OCI-LY7 (cell line): ENCODE results near the gene MYO18A. TPM values are rescaled to one million over a fixed set of nuclear protein-coding genes. Genes with fewer than 3 reads are reported as not detected.

Experiments
- BruUV-seq: library from RNA; stranded (reverse); fragments of 400-500 nt; replicated peaks from 2 replicates; lab custom pipeline; 2021; lab: Mats Ljungman, UMichigan
- CTCF ChIA-PET: fragments of 300-600 bp; sonication (Branson Sonifier 250); formaldehyde crosslinking; loops from one replicate; lab custom pipeline; 2022; ENCODE audit warnings: antibody characterized with exemption; ENCODE audit not compliant: unreplicated experiment; lab: Charles Lee
- POLR2A ChIA-PET: fragments of 300-600 bp; sonication (Branson Sonifier 250); formaldehyde crosslinking; loops from one replicate; lab custom pipeline; 2022; ENCODE audit warnings: antibody characterized with exemption; lab: Charles Lee
- DNase-seq: peaks from one replicate; pipeline ENCODE4 v3.0.0-alpha.2; 2015; ENCODE audit warnings: low spot score
- H2AFZ ChIP-seq: fragments of 200-600 bp; sonication (generic), shearing (Covaris generic); 2 replicates; pipeline ENCODE4 v1.6.1; 2014; ENCODE audit warnings: mild to moderate bottlenecking, antibody characterized with exemption, low read length, moderate library complexity
- H3K27ac ChIP-seq: fragments of 200-600 bp; sonication (generic); 2 replicates; pipeline ENCODE4 v1.5.1; 2014; ENCODE audit warnings: mixed run types, low read depth, mild to moderate bottlenecking, moderate library complexity, low read length, inconsistent platforms; ENCODE audit not compliant: poor library complexity, severe bottlenecking
- H3K36me3 ChIP-seq: fragments of 200-600 bp; sonication (generic); 2 replicates; pipeline ENCODE4 v1.6.1; 2014; ENCODE audit warnings: mild to moderate bottlenecking, antibody characterized with exemption, low read length, moderate library complexity, mixed read lengths; ENCODE audit not compliant: insufficient read depth
- H3K4me1 ChIP-seq: fragments of 200-600 bp; sonication (generic); 2 replicates; pipeline ENCODE4 v1.5.1; 2014; ENCODE audit warnings: mild to moderate bottlenecking, low read length; ENCODE audit not compliant: insufficient read depth, poor library complexity, severe bottlenecking
- H3K4me2 ChIP-seq: fragments of 200-600 bp; sonication (generic); 2 replicates; pipeline ENCODE4 v1.6.1; 2014; ENCODE audit warnings: mild to moderate bottlenecking, low read length
- H3K4me3 ChIP-seq: fragments of 200-600 bp; sonication (generic); 2 replicates; pipeline ENCODE4 v1.5.1; 2014; ENCODE audit warnings: mild to moderate bottlenecking, low read depth, low read length; ENCODE audit not compliant: poor library complexity, severe bottlenecking
- H3K79me2 ChIP-seq: fragments of 200-600 bp; sonication (generic); 2 replicates; pipeline ENCODE4 v1.6.1; 2016; ENCODE audit warnings: low read depth, mild to moderate bottlenecking, low read length, moderate library complexity, mixed read lengths; ENCODE audit not compliant: insufficient read depth
- H3K9me2 ChIP-seq: fragments of 200-600 bp; sonication (generic); 2 replicates; pipeline ENCODE4 v1.6.1; 2016; ENCODE audit warnings: mild to moderate bottlenecking, low read length, mixed read lengths; ENCODE audit not compliant: insufficient read depth
- H3K9me3 ChIP-seq: fragments of 200-600 bp; sonication (generic); 2 replicates; pipeline ENCODE4 v1.6.1; 2014; ENCODE audit warnings: mild to moderate bottlenecking, mixed run types, low read length, mixed read lengths
- H4K20me1 ChIP-seq: fragments of 200-600 bp; sonication (generic); 2 replicates; pipeline ENCODE4 v1.6.1; 2014; ENCODE audit warnings: mild to moderate bottlenecking, antibody characterized with exemption, low read length, moderate library complexity, mixed read lengths; ENCODE audit not compliant: insufficient read depth
- CTCF ChIP-seq: fragments of 200-600 bp; sonication (generic); conservative IDR thresholded peaks from 2 replicates; pipeline ENCODE4 v1.5.1; 2014; ENCODE audit warnings: mild to moderate bottlenecking, antibody characterized with exemption, low read length, moderate library complexity, mixed read lengths
- EZH2phosphoT487 ChIP-seq: fragments of 200-600 bp; sonication (generic); IDR thresholded peaks from 2 replicates; pipeline ENCODE4 v1.6.1; 2018; ENCODE audit warnings: low read depth, borderline replicate concordance, mild to moderate bottlenecking, mixed run types, antibody characterized with exemption, low read length, moderate library complexity, mixed read lengths
- intact Hi-C: fragments of 100-400 bp; cut with micrococcal nuclease; formaldehyde crosslinking; loops from one replicate; pipeline ENCODE4 v1.10.0; 2022; ENCODE audit not compliant: unreplicated experiment
- total RNA-seq, 2 experiments: library from RNA; depleted of rRNA in 1 of 2; stranded (reverse); fragments of >200 nt in 1 of 2; shearing (Covaris generic) in 1 of 2; gene quantifications; 2 replicates each; pipeline ENCODE4 v1.2.3, GENCODE V29; 2014 to 2022

Gene MYO18A
- total RNA-seq, 2 experiments from 2014 or later: 124 to 128 TPM

- Histone ChIP-seq H3K9me2 (no peaks in the 10 kb centered on the region), H3K79me2 (no peaks in the 10 kb centered on the region), H3K27ac (no peak overlapping the region), H3K4me1 (no peaks in the 10 kb centered on the region), H3K4me3 (no peak overlapping the region), H3K9me3 (no peaks in the 10 kb centered on the region), H3K4me2 (no peak overlapping the region), H4K20me1 (no peaks in the 10 kb centered on the region), H2AFZ (no peak overlapping the region), H3K36me3 (no peaks in the 10 kb centered on the region)
- intact Hi-C loops: no loop called here
- DNase-seq: no peak
- TF ChIP-seq CTCF: no peak
- no peak for TF ChIP-seq EZH2phosphoT487
- POLR2A ChIA-PET: no interaction called here
- BruUV-seq: no TSS peak
- CTCF ChIA-PET: no interaction called here
Observed at GRCh38 chr17:29068818-29069217, 111.4 kb downstream of the MYO18A start.

- no peak for DNase-seq
- Histone ChIP-seq H3K4me3 (no peak overlapping the region), H3K36me3 (no peaks in the 10 kb centered on the region), H4K20me1 (no peaks in the 10 kb centered on the region), H3K27ac (no peak overlapping the region), H3K9me2 (no peaks in the 10 kb centered on the region), H3K4me2 (no peak overlapping the region), H3K79me2 (no peaks in the 10 kb centered on the region), H3K4me1 (no peaks in the 10 kb centered on the region), H3K9me3 (no peaks in the 10 kb centered on the region), H2AFZ (no peak overlapping the region)
- CTCF ChIA-PET: no interaction called here
- POLR2A ChIA-PET: no interaction called here
- TF ChIP-seq EZH2phosphoT487 (no peak), CTCF (no peak)
- intact Hi-C loops: no loop called here
- BruUV-seq: no TSS peak
Observed at GRCh38 chr17:29066606-29067005, 113.6 kb downstream of the MYO18A start.

- DNase-seq: no peak
- no peaks in the 10 kb centered on the region for H3K36me3 ChIP-seq
- ChIA-PET POLR2A (no interaction called here), CTCF (no interaction called here)
- no peaks in the 10 kb centered on the region for H3K79me2 ChIP-seq
- intact Hi-C loops: no loop called here
- H3K4me2 ChIP-seq: no peak overlapping the region
- H3K9me3 ChIP-seq: no peaks in the 10 kb centered on the region
- no peak overlapping the region for H3K27ac ChIP-seq
- no peak overlapping the region for H3K4me3 ChIP-seq
- H3K9me2 ChIP-seq: no peaks in the 10 kb centered on the region
- no peaks in the 10 kb centered on the region for H4K20me1 ChIP-seq
- TF ChIP-seq CTCF (no peak), EZH2phosphoT487 (no peak)
- H3K4me1 ChIP-seq: no peaks in the 10 kb centered on the region
- BruUV-seq: no TSS peak
- H2AFZ ChIP-seq: no peak overlapping the region
Observed at GRCh38 chr17:29066047-29066446, 114.2 kb downstream of the MYO18A start.
